AG10803 (cell line): Measurements from ENCODE around the gene TP53BP2.

Experiments used
- DNase-seq: peaks from one replicate; pipeline ENCODE4 v3.0.0; 2010; ENCODE audit warnings: low read depth
- H3K4me3 ChIP-seq: 2 replicates; pipeline ENCODE4 v1.5.1; 2011; ENCODE audit warnings: mild to moderate bottlenecking, low read length, control low read depth
- CTCF ChIP-seq: conservative IDR thresholded peaks from 2 replicates; pipeline ENCODE4 v1.5.1; 2011; ENCODE audit warnings: mild to moderate bottlenecking, low read length, control low read depth, inconsistent platforms

The TP53BP2 gene

DNA sequence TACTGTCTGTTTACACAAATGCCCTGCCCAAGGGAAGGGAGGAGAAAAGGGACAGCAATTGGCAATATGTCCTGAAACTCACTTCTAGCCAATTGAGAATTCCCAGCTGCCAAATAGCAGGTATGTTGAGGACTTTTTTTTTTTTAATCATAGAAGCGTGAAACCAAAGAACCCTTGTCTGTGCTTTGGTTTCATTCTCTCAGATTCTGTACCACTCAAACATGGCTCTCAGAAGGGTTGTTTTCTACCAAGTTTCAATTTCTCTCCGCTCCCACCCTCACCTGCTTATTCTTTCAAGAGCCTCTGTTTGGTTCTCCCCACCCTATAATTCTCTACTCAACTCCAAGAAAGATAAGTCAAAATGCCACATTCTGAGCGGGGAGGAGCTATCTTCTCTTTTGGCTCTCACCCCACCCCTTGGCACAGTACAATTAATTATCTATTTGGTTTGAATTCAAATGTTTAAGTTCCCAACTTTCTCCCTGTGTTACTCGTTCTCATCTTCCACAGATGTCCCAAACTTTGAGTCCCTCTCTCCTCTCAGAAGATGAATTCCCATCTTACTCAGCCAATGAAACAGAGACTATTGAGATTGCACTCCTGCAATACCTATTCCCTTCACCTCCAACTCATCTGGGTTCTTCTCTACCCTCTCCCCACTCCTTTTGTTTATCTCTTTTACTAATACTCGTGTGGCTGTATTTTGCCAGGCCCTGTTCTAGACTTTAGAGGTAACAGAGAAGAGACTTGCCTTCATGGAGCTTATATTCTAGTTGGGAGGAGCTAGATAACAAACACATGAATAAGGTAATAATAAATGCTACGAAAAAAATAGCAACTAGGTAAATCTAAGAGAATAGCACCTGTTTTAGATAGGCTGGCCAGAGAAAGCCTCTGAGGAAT is 3.9 kb upstream of the TP53BP2 start:
- H3K4me3 ChIP-seq, result no peak overlapping the region
- TF ChIP-seq CTCF, result no peak
- DNase-seq, result no peak

GRCh38 chr1:223848536-223848935 is 2.8 kb upstream of the TP53BP2 start:
- no peak for DNase-seq
- TF ChIP-seq CTCF, result no peak
- no peak overlapping the region for H3K4me3 ChIP-seq

DNA sequence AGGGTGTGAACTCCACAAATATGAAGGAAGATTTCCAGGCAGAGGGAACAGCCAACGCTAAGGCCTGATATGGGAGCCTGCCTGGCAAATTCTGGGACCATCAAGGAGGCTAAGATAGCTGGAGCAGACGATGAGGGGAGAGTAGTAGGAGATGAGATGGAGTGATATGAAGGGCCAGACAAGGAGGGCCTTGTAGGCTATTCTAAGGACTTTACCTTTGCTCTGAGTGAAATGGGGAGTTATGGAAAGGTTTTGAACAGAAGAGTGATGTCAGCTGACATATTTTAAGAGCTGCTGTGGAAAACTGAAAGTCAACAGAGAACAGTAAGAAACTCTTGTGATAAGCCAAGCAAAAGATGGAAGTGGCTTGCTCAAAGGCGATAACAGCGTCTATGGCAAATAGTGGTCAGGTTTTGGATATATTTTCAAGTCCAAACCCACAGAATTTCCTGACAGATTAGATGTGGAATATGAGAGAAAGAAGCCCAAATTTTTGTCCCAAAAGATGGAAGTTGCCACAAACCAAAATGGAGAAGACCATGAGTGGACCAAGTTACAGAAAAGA is 2.1 kb upstream of the TP53BP2 start:
- no peak for TF ChIP-seq CTCF
- no peak for DNase-seq

GRCh38 chr1:223845037-223845809 is 524 bp downstream of the TP53BP2 start:
- peak overlapping the region; percentile 70 for H3K4me3 ChIP-seq
- peak; percentile 52 for DNase-seq
- TF ChIP-seq CTCF, result no peak

More for the DNA sequence above, 2.1 kb upstream of the TP53BP2 start:
- H3K4me3 ChIP-seq, result no peak overlapping the region

GRCh38 chr1:223844787-223845036 is 1.0 kb downstream of the TP53BP2 start:
- peak overlapping the region; percentile 70 for H3K4me3 ChIP-seq
- TF ChIP-seq CTCF, result no peak
- DNase-seq, result no peak

DNA sequence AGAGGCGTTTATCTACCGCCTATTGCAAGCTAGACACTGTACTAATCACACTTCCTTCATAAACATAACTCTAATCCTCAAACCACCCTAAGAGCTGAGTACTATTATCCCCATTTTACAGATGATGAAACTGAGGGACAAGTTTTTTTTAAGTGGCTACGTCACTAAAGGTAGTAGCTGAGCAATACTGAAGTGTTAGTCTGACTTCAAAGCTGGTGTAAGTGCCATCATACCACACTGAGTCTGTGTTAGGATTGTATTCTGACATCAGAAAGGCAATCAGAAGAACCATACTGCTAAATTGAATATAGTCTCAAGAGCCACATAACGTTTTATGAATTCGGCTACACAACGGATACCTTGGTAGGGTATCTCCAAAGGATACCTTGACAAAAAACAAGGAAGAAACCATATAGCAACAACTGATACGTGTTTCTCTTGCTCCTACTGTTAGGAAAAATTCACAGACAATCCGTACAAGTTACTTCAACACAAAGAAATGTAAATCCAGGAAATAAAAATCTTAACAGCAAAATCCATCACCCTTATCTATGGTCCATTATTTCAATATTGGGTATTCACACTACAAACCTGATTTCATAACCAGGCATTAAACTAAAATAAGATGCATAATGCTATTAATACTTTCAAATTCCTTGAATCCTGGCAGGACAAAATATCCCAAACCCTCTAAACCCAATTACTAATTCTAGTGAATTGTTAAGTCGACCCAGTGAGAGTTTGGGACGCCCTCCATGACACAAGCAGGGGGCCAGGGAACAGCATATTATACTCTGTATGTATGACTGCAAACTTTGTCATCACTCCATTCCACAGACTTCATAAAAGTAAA is 1.6 kb downstream of the TP53BP2 start:
- peak overlapping the region; percentile 70 for H3K4me3 ChIP-seq
- TF ChIP-seq CTCF, result no peak
- DNase-seq, result no peak
